ENCODE measurements around the gene GTF3C1.

DNA sequence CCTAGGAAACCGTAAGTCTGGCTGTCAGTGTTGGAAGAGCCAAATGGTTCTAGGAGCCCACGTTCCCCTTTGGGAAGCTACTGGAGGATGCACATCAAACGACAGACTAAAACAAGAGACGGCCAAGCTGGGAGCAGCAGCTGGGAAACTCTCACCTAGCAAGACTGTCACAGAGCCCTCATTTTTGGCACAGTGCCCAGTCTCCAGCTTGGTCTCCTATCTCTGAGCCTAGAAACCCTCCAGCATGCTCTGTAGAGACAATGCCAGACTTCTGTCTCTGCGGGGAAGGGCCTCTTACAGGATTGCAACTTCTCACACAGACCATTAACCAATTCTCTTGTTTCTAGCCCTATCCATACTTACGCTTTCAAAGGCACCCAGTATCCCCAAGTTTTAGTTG is 23.5 kb downstream of the GTF3C1 start:
- TF ChIP-seq, protein P1, sequence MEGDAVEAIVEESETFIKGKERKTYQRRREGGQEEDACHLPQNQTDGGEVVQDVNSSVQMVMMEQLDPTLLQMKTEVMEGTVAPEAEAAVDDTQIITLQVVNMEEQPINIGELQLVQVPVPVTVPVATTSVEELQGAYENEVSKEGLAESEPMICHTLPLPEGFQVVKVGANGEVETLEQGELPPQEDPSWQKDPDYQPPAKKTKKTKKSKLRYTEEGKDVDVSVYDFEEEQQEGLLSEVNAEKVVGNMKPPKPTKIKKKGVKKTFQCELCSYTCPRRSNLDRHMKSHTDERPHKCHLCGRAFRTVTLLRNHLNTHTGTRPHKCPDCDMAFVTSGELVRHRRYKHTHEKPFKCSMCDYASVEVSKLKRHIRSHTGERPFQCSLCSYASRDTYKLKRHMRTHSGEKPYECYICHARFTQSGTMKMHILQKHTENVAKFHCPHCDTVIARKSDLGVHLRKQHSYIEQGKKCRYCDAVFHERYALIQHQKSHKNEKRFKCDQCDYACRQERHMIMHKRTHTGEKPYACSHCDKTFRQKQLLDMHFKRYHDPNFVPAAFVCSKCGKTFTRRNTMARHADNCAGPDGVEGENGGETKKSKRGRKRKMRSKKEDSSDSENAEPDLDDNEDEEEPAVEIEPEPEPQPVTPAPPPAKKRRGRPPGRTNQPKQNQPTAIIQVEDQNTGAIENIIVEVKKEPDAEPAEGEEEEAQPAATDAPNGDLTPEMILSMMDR (CRISPR knock-in tag; IDR thresholded peaks at IDR 0.05) = no peak
- TF ChIP-seq ELF3 (CRISPR knock-in tag; IDR thresholded peaks at IDR 0.05) = no peak

All from HepG2 (cell line).